Activated CD8-positive, alpha-beta memory T cell treated with anti-CD3 and anti-CD28 coated beads for 24 hours (primary cell): ENCODE measurements around the gene VMP1.

Experiments used
- DNase-seq: peaks from one replicate; pipeline ENCODE4 v3.0.0-alpha.2; 2020

VMP1 gene

GRCh38 chr17:59707149-59707970, at the start of gene VMP1, which contains the start of gene PTRH2:
Gene VMP1 (plus strand): TSS chr17:59707654. CDS start chr17:59731447, 23,793 bp downstream.
Gene PTRH2 (minus strand): TSS chr17:59707430. CDS start chr17:59697978, 9,452 bp downstream.
- DNase-seq, result peak; percentile 93

GRCh38 chr17:59666235-59666634, 41.2 kb upstream of the VMP1 start:
- no peak for DNase-seq

GRCh38 chr17:59668816-59669215, 38.6 kb upstream of the VMP1 start:
- no peak for DNase-seq

DNA sequence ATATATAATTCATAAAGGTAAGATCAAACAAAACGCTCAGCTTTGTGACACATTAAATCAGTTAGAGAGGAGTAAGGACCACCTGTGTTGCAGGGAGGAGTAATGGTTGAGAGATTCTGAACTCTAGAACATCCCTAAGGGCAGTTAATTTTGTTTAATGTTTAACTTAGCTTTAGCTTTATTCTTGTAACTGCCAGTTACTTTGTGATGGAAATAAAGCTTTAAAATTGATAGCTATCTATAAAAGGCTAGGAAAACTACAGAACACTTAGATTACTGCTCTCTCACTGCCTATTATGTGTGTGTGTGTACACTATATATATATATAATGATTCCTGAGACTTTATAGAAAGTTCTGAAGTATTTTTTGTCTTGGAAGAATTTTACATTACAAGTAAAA, 38.0 kb upstream of the VMP1 start:
- no peak for DNase-seq

- DNase-seq, result no peak
Observed at GRCh38 chr17:59669944-59670343, 37.5 kb upstream of the VMP1 start.

DNA sequence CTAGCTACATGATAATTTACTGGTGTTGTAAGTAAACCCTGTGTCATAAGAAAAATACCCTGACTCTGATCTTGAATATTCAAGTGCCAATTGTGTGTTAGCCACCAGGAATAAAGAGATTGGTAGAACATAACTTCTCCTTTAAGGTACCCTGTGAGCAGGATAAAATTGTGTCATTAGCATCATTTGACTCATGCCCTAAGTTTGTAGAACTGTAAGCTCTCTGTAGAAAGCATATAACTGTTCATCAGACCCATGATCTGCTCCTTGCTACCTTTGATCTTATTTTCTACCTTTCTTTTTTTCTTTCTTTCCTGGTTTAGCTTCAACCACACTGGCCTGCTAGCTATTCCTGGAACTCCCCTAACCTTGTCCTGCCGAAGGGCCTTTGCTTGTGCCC, 36.1 kb upstream of the VMP1 start:
- no peak for DNase-seq

DNA sequence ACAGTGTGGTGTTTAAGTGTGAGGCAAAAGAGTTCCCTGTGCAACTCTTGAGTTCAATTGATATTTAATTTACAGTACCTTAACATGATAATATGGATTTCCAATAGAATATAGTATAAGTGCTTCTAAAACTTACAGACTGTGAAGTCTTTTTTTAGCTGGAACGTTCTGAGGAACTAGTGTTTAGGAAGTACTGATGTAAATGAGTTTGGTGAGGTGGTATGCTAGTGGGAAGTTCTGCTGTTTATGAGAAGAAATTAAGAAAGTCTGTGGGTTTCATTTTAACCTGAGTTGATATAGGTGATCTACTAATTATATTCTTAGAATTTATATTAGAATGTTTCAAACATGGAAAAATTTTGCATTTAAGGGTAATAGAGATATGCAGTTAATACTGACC, 32.2 kb upstream of the VMP1 start:
- no peak for DNase-seq

DNA sequence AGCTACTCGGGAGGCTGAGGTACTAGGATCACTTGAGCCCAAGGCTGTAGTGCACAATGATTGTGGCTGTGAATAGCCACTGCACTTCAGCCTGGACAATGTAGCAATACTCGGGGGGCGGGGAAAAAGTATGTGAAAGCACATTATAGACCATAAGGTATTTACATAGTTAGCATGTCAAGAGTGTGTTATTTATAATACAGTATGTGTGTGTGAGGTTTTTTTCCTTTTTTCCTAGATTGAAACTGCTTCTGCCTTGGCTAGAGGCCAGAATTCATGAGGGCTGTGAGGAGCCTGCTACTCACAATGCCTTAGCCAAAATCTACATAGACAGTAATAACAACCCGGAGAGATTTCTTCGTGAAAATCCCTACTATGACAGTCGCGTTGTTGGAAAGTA, 30.7 kb upstream of the VMP1 start:
- no peak for DNase-seq

DNA sequence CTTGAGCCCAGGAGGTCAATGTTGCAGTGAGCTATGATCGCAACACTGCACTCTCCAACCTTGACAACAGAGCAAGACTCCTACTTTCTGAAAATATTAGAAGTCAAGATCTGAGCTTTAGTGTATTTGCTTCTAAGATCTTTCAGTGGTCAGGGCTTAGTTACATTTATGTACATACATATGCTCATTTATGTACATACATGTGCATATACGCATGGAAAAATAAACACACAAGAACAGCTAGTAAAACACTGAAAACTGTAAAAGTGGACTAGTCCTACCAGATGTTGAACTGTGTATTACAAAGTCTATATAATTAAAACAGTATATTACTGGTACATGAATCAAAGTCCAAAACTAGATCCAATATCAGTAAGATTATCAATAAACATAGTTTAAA, 28.5 kb upstream of the VMP1 start:
- no peak for DNase-seq

DNA sequence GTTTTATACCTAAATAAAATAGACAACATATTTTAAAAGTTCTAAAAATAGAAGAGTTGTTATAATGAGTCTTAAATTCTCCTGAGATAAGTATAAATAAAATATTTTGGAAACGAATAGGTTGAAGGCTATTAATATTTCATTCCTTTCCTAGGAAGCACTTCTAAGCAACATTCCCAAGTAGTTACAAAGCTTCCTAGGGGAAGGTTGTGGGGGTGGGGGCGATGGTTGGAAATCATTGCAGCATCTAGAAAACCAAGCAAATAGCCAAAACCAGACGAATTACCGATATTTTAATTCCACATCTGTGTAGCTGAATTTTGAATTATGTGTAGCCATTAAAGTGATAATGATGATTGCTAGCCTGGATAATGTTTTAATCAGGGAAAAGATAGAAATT, 27.1 kb upstream of the VMP1 start:
- no peak for DNase-seq

GRCh38 chr17:59683283-59683682, 24.2 kb upstream of the VMP1 start:
- DNase-seq, result no peak

GRCh38 chr17:59684967-59685366, 22.5 kb upstream of the VMP1 start:
- no peak for DNase-seq

- DNase-seq, result no peak
Observed at GRCh38 chr17:59688008-59688407, 19.4 kb upstream of the VMP1 start.

GRCh38 chr17:59688496-59688895, 19.0 kb upstream of the VMP1 start:
- no peak for DNase-seq

DNA sequence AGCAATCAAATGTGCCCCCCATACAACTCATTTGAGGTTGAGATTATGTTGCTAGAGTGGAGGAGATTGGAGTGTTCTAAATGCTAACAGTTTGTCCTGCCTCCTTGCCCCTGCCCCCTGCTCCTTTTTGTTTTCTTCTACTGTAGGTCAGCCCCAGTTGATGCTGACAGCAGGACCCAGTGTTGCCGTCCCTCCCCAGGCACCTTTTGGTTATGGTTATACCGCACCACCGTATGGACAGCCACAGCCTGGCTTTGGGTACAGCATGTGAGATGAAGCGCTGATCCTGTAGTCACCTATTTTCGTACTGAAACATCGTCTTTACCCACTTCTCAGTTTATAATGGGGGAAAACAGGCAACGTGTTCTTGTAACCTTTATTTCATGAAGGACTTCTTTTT, 13.9 kb upstream of the VMP1 start:
- DNase-seq, result no peak

- no peak for DNase-seq
Observed at GRCh38 chr17:59694344-59694743, 13.1 kb upstream of the VMP1 start.

DNA sequence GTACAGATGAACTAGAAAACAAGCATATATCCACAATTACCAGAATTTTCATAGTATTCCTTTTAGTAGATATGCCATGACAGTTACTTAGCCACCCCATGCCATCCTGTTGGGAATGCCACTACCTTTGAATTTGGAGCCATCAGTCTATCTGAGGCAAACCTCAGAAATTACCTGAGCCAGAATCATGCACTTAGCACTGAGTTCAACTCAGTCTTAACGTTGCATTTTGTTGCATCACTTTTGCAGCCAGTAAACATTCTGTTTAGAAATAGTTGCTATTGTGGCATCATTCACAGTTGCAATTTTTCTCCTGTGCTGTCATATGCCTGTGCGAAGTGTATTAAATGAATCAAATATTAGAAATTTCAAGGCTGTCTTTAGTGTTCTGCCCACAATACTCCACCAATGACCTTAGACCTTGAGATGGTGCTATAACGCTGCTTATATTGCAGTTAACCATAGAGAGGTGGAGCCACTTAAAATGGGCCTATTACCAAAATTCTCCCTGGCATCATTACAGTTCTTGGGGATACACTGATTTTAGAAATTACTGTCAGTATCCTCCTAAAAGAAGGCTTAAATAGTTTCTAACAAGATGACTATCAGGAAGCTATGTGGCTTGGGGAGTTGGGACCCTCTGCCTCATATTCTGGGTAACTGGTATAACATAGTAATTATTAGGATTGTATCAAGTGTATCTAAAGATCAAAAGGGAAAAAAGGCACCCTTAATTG, 11.3 kb upstream of the VMP1 start:
- no peak for DNase-seq

GRCh38 chr17:59696682-59697277, 10.7 kb upstream of the VMP1 start:
- no peak for DNase-seq

- no peak for DNase-seq
Observed at GRCh38 chr17:59698143-59698542, 9.3 kb upstream of the VMP1 start.

GRCh38 chr17:59699218-59699617, 8.2 kb upstream of the VMP1 start:
- DNase-seq, result no peak

DNA sequence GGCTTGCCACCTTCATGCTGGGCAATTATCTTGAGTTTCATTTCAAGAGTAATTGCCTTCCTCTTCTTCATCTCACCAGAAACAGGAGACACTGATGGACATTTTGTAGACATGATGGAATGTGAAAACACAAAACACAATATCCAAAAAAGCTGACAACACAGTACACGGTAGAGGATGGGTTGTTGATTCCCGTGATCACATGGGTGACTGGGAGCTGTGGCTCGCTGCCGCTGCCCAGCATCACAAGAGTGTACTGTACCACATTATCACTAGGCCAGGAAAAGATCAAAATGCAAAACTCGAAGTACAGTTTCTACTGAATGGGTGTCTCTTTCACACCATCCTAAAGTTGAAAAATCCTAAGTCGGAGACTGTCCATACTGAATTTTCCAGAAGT, 7.7 kb upstream of the VMP1 start:
- no peak for DNase-seq

GRCh38 chr17:59702304-59702703, 5.2 kb upstream of the VMP1 start:
- DNase-seq, result no peak

DNA sequence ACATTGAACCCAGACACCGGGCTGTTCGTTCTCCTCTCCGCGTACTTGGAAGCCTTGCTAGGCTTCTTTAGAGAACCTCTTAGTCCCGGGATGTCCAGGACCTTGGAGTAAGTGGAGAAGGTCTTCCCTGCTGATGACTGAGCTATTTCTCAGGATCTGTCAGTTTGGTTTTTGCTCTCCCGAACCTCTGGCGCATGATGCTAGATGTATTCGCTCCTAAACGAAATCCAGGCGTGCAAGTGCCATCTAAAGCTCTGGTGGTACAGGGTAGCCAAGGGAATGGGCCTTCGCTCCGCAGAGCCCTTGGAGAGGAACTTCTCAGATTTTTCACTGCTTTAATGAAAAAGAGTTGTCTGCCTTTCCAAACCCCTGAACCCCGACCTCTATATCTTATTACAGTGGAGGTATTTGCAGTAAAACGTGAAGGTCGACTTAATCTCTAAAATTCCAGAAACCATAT, 547 bp downstream of the VMP1 start:
- no peak for DNase-seq

GRCh38 chr17:59711936-59712335, 4.5 kb downstream of the VMP1 start:
- DNase-seq, result no peak
